Astrocyte (in vitro differentiated cells and primary cell): ENCODE measurements around the gene CAPZB. TPM values are rescaled to one million over a fixed set of nuclear protein-coding genes. Genes with fewer than 3 reads are reported as not detected.

Experiments used
- DNase-seq: peaks from one replicate; pipeline ENCODE4 v3.0.0-alpha.2; 2010; ENCODE audit warnings: low read depth
- FAIRE-seq: peaks from 2 replicates; lab custom pipeline; 2011; peaks lifted over from hg19 to GRCh38; lab: Jason Lieb, UNC
- H2AFZ ChIP-seq: 2 replicates; pipeline ENCODE4 v1.6.0; 2012; ENCODE audit warnings: low read depth, low read length, inconsistent platforms
- H3K27ac ChIP-seq: 2 replicates; pipeline ENCODE4 v1.5.1; 2011; ENCODE audit warnings: low read depth, low read length, inconsistent platforms
- H3K27me3 ChIP-seq: 2 replicates; pipeline ENCODE4 v1.6.0; 2011; ENCODE audit warnings: low read length, inconsistent platforms; ENCODE audit not compliant: insufficient read depth
- H3K36me3 ChIP-seq: 2 replicates; pipeline ENCODE4 v1.5.1; 2011; ENCODE audit warnings: low read length, inconsistent platforms; ENCODE audit not compliant: insufficient read depth
- H3K4me1 ChIP-seq: 2 replicates; pipeline ENCODE4 v1.5.1; 2011; ENCODE audit warnings: low read length, inconsistent platforms; ENCODE audit not compliant: insufficient read depth
- H3K4me2 ChIP-seq: 2 replicates; pipeline ENCODE4 v1.6.0; 2012; ENCODE audit warnings: low read length, inconsistent platforms
- H3K4me3 ChIP-seq: 2 replicates; pipeline ENCODE4 v1.5.1; 2011; ENCODE audit warnings: low read depth, mild to moderate bottlenecking, low read length, inconsistent platforms; ENCODE audit not compliant: insufficient read depth
- H3K79me2 ChIP-seq: 2 replicates; pipeline ENCODE4 v1.6.0; 2012; ENCODE audit warnings: mild to moderate bottlenecking, low read length, inconsistent platforms; ENCODE audit not compliant: insufficient read depth
- H3K9ac ChIP-seq: 2 replicates; pipeline ENCODE4 v1.6.0; 2012; ENCODE audit warnings: mild to moderate bottlenecking, low read length, inconsistent platforms
- H3K9me3 ChIP-seq: 2 replicates; pipeline ENCODE4 v1.5.1; 2012; ENCODE audit warnings: low read depth, mild to moderate bottlenecking, low read length, inconsistent platforms; ENCODE audit not compliant: insufficient read depth
- H4K20me1 ChIP-seq: 2 replicates; pipeline ENCODE4 v1.6.0; 2012; ENCODE audit warnings: low read length, inconsistent platforms; ENCODE audit not compliant: insufficient read depth
- H3K27ac Mint-ChIP-seq: one replicate; pipeline ENCODE4 v1.8.0; 2021; ENCODE audit warnings: mild to moderate bottlenecking, mixed read lengths; ENCODE audit not compliant: unreplicated experiment
- H3K27me3 Mint-ChIP-seq: one replicate; pipeline ENCODE4 v1.8.0; 2021; ENCODE audit warnings: low read depth, mixed read lengths; ENCODE audit not compliant: unreplicated experiment
- H3K36me3 Mint-ChIP-seq: one replicate; pipeline ENCODE4 v1.8.0; 2021; ENCODE audit warnings: low read depth, mixed read lengths; ENCODE audit not compliant: unreplicated experiment
- H3K4me1 Mint-ChIP-seq: one replicate; pipeline ENCODE4 v1.8.0; 2021; ENCODE audit warnings: low read depth, mixed read lengths; ENCODE audit not compliant: unreplicated experiment
- H3K4me3 Mint-ChIP-seq: one replicate; pipeline ENCODE4 v1.8.0; 2021; ENCODE audit warnings: mild to moderate bottlenecking, moderate library complexity, mixed read lengths; ENCODE audit not compliant: unreplicated experiment
- H3K9me3 Mint-ChIP-seq: one replicate; pipeline ENCODE4 v1.8.0; 2021; ENCODE audit warnings: mild to moderate bottlenecking, mixed read lengths; ENCODE audit not compliant: unreplicated experiment
- CTCF ChIP-seq: IDR thresholded peaks from 2 replicates; pipeline ENCODE4 v1.5.1; 2011; ENCODE audit warnings: low read depth, mild to moderate bottlenecking, inconsistent platforms, low read length, moderate library complexity; ENCODE audit not compliant: insufficient read depth
- EZH2 ChIP-seq: IDR thresholded peaks from 2 replicates; pipeline ENCODE4 v1.6.1; 2012; ENCODE audit warnings: mild to moderate bottlenecking, low read length, inconsistent platforms; ENCODE audit not compliant: insufficient read depth
- total RNA-seq: library from RNA; stranded (reverse); gene quantifications from 2 replicates; pipeline ENCODE4 v1.2.1, GENCODE V29; 2021

The CAPZB gene
- total RNA-seq, 1 donor from 2014 or later = 458 TPM

- FAIRE-seq = no peak
Measured at GRCh38 chr1:19403256-19403655, 82.1 kb downstream of the CAPZB start.

GRCh38 chr1:19402031-19402813 lies 83.1 kb downstream of the CAPZB start:
- no peak overlapping the region for H3K27ac ChIP-seq
- peaks cover 61% of the 10 kb centered on the region for H3K4me1 ChIP-seq
- H4K20me1 ChIP-seq = peaks cover 89% of the 10 kb centered on the region

More at GRCh38 chr1:19403256-19403655, 82.1 kb downstream of the CAPZB start:
- Histone ChIP-seq H3K27me3 (no peaks in the 10 kb centered on the region), H4K20me1 (peaks cover 89% of the 10 kb centered on the region), H3K4me1 (peaks cover 60% of the 10 kb centered on the region), H3K4me3 (no peak overlapping the region), H2AFZ (no peak overlapping the region), H3K9me3 (no peaks in the 10 kb centered on the region), H3K9ac (no peak overlapping the region), H3K36me3 (peaks cover 2% of the 10 kb centered on the region), H3K4me2 (no peak overlapping the region), H3K27ac (no peak overlapping the region), H3K79me2 (peaks cover 90% of the 10 kb centered on the region)
- no peak overlapping the region for H3K27ac Mint-ChIP-seq
- H3K4me3 Mint-ChIP-seq = no peak overlapping the region
- no peaks in the 10 kb centered on the region for H3K27me3 Mint-ChIP-seq
- TF ChIP-seq CTCF (no peak), EZH2 (no peak)
- H3K9me3 Mint-ChIP-seq = peaks cover 4% of the 10 kb centered on the region
- H3K36me3 Mint-ChIP-seq = peaks cover 35% of the 10 kb centered on the region
- DNase-seq = no peak
- peaks cover 80% of the 10 kb centered on the region for H3K4me1 Mint-ChIP-seq

More at GRCh38 chr1:19402031-19402813, 83.1 kb downstream of the CAPZB start:
- Mint-ChIP-seq H3K27me3 (no peaks in the 10 kb centered on the region), H3K4me1 (peaks cover 78% of the 10 kb centered on the region), H3K4me3 (no peak overlapping the region), H3K36me3 (peaks cover 32% of the 10 kb centered on the region), H3K9me3 (peaks cover 4% of the 10 kb centered on the region), H3K27ac (peak overlapping the region; percentile 69)
- peaks cover 89% of the 10 kb centered on the region for H3K79me2 ChIP-seq
- no peak overlapping the region for H2AFZ ChIP-seq
- no peak overlapping the region for H3K4me2 ChIP-seq
- DNase-seq (no peak), FAIRE-seq (no peak)
- H3K36me3 ChIP-seq = peaks cover 2% of the 10 kb centered on the region
- no peak overlapping the region for H3K4me3 ChIP-seq
- no peak for TF ChIP-seq CTCF
- no peak for TF ChIP-seq EZH2
- no peaks in the 10 kb centered on the region for H3K9me3 ChIP-seq
- no peaks in the 10 kb centered on the region for H3K27me3 ChIP-seq
- no peak overlapping the region for H3K9ac ChIP-seq
